ENCODE data around the gene SLC22A23.
"Not testable (repeated sequence)": the region's sequence is repeated elsewhere in the genome, so short reads cannot be mapped to it uniquely, and the experiment has no call there.

The SLC22A23 gene

DNA sequence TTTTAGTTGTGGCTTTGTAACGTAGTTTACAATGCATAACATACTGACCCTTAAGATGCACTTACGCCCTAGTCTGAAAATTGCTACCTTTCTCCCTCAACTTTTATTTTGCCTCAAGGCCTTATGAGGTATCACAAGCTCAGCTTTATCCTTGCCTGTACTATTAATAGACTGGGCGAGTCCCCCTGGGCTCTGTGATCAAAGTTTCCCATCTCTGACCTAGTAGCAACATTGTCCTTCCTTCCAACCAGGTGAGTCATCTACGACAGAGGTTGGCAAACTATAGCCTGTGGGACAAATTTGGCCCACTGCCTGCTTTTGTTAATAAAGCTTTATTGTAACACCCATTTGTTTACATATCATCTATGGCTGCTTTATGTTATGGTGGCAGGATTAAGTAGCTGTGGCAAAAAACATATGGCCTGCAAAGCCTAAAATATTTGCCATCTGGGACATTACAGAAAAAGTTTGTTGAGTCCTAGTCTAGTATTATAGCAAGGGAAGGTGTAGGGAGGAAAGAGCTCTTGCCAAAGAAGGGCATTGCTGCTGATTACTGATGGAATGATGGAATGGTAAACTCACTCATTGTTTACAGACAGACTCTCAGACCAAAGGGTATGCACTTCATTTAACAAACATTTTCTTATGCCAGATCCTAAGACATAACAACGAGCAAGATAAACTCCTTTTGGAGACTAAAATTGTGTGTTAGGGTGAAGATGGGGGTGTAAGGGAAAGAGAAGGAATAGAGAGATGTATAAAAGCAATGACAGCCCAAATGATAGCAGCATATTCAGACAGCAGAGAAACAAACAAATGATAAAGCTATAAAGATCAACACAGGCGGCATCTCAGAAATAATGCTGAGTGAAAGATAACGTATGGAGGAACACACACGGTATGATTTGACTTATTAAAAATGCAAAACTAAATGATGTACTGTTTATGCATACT lies 74.2 kb downstream of the SLC22A23 start:
- DNase-seq: no peak

DNA sequence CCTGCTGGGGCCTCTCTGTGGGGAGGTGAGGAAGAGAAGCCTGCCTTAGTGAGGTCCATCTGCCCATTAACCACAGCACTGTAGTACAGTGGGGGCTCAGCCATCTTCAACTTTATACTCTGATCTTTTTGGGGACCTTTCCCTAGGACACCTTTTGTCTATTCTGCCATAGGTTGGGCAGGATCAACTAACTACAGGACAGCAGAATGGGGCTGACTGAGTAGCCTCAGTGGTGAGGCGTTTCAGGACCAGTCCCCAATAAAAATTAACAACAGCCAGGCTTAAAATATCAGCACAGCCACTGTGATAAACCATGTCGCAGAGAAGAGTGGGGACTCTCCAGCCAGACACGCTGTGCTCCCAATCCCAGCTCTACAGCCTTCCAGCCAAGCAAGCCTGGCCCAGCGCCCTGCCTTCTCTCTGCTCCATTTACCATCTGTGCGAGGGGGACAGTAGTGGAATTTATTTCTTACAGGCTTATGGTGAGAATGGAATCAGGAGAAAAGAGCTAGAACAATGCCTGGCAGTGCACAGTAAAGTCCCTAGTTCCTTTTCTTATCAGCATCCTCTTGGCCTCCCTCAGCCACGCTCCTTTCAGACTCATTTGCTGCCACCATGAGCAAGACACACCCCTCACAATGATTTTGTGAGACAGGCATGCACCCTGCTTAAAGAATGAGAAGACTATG lies 75.5 kb downstream of the SLC22A23 start:
- no peak for DNase-seq

DNA sequence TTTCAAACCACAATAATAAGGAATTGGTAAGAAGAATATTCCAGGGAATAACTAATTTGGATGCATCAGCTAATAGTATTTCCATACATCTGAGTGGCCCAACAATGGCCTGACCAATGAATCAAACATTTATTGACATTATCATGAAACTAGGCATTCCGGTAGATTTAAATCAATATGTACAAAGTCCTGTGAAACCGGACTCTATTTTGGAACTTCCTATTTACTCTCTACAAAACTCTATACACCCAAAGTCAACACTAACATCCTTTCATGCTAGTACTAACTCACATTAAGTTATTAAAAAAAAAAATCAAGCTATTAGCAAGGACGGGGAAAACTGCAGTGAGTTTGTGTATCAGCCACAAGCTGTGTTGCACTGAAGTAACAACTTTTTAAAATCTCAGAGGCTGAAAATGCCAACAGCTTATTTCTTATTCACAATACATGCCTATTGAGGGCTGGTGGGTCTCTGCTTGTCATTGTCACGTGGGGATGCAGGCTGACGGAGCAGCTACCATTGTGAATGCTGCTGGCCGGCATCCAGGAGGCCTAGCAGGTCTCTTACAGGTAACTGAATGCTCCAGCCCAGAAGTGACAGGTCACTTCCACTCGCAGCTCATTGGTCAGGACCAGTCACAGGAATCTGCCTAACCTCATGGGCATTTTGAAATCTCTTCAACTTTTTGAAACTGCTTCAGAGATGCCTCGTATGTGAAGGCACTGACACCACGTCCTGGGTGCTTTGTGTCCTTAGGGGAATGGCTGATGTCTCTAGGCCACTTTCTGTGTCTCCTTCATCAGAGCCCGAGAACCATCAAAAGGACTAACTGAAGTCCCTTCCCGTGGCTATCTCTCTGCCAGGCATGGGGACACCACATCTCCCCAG lies 76.3 kb downstream of the SLC22A23 start:
- no peak for DNase-seq

DNA sequence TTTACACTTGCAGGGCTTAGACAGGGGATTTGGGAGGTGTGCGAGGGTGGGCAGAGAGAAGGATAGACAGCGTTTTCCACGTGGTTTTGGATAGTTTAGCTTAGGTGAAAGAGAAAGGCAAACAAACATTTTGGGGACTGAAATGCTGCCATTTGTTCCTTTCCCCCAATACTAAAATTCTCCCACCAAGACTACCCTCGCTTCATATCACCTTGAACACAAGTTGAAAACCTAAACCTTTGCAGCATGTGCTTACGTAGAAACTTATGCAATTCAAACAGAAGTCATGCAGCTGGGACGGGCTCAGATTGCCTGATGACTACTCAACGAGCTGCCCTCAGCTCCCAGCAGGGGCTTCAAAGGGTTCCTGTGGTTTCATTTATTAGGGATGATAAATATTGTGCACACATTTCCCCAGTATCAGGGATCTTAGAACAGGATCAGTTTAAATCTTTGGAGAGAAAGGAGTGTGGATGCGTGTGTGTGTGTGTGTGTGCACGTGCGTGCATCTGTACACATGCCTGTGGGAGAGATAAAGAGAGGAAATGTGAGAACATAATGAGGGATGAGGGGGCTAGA lies 77.3 kb downstream of the SLC22A23 start:
- no peak for DNase-seq

DNA sequence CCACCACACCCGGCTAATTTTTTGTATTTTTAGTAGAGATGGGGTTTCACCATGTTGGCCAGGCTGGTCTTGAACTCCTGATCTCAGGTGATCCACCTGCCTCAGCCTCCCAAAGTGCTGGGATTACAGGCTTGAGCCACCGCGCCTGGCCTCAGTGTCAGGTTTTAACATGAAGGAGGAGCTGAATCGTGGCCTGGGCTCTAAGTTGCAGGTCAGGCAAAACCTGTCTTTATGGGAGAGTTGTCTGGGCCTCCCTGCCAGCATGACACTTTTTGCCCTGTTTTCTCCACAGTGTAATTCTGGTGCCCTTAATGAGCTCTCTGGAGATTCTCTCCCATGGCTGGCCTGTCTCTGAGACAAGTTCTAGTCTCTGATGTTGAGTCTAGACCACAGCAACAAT lies 78.0 kb downstream of the SLC22A23 start:
- not testable (repeated sequence) for DNase-seq

DNA sequence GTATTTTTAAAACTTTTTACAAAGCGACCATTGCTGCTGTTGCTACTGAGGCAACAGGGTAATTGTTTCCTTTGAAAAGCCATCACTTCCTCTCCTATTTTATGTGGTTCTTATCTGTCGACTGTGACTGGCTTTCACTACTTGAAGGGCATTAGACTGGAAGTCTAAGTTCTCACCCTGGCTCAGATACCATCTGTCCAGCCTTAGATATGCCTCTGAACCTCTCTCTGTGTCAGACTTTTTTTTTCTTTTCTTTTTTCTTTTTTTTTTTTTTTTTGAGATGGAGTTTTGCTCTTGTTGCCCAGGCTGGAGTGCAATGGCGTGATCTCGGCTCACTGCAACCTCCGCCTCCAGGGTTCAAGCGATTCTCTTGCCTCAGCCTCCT lies 78.5 kb downstream of the SLC22A23 start:
- not testable (repeated sequence) for DNase-seq

DNA sequence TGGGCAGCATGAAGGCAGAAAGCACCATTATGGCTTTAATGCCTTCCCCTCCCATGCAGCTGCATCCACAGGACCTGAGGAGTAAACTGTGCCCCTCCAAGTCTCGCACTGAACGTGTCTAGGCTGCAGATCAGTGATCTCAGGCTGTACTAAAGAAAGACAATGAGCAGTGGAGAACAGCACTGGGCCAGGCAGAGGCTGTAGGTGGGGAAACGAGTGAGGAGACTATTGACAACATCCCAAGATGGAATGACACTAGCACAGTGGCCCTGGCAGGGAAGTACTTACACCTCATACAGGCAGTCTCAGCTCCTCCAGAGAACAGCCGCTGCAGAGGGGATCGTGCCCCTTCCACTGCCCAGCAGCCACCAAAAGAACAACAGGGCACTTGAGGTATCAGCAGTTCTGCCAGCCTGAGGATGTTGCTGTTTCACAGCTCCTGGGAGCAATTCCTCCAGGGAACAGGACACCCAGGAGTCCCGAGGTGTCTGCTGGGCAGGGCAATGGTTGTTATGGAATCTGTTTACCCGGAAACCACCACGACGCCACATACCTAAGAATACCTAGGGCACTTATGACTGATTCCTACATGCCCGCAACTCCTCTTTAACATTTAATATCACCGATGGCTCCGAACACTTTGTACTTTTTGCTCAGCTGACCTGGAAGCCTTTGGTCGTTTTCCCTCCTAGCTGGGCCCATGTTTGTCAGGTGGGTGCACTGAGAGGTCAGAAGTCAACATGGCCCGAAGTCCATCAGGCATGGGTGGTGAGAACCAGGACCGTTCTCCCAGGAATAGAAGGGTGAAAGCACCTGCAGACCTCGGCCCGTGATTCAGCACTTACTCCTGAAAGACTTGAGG lies 79.1 kb downstream of the SLC22A23 start:
- DNase-seq: no peak

DNA sequence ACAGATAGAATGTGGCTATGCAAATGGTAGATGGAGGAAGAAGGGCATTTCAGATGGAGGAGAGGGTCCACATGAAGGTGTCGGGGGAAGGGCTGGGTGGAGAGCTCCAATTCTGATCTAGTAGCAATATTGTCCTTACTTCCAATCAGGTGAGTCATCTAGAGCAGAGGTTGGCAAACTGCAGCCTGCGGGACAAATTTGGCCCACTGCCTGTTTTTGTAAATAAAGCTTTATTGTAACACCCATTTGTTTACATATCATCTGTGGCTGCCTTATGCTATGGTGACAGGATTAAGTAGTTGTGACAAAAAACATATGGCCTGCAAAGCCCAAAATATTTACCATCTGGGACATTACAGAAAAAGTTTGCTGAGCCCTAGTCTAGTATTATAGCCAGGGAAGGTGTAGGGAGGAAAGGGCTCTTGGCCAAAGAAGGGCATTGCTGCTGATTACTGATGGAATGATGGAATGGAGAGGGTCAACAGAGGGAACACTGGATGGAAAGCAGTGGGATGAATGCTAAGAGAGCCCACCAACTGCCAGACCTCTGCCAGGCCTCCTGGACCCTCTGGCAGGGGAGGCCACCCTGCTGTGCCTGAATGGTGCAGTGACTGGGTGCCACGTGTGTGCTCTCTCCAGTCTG lies 79.8 kb downstream of the SLC22A23 start:
- no peak for DNase-seq

DNA sequence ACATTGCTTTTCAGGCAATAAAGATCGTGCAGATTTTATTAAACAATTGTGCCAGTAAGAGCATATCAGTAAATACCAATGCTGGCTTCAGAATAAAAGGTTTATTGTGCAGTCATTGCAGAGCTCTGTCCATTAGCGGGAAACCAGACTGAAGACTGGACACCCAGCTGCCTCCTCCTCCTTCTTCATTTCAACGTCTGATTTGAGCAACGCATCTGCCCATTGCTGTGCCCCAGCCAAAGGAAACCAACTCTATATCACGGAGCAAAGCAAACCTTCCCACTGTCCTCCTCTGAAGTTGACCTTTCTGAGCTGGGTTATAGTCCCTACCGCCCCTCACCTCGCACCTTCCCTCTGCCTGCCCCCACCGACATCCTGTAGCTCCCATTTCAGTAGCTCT lies 80.8 kb downstream of the SLC22A23 start:
- no peak for DNase-seq

DNA sequence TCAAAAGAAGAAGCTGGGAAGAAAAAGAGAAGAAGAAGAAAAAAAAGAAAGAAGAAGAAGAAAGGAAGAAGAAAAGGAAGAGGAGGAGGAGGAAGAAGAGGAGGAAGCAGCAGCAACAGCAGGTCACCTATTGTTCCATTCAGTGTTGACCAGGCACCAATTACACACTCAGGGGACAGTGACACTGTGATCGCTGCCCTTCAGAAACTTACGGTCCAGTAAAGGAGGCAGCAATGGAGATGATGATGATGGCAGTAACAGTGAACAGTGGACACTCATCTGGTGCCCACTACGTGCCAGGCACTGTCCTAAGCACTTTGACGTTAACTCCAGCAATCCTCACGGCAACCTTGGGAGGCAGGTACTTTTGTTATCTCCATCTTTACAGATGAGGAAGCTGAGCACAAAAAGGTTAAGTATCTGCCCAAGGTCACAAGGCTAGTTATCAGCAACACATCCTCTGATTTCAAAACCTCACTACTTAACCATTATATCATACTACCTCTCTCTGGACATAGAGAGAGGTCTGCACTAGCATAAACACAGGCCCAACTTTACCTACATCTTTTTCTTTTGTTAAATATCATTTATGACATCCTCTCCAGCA lies 83.2 kb downstream of the SLC22A23 start:
- DNase-seq: no peak

DNA sequence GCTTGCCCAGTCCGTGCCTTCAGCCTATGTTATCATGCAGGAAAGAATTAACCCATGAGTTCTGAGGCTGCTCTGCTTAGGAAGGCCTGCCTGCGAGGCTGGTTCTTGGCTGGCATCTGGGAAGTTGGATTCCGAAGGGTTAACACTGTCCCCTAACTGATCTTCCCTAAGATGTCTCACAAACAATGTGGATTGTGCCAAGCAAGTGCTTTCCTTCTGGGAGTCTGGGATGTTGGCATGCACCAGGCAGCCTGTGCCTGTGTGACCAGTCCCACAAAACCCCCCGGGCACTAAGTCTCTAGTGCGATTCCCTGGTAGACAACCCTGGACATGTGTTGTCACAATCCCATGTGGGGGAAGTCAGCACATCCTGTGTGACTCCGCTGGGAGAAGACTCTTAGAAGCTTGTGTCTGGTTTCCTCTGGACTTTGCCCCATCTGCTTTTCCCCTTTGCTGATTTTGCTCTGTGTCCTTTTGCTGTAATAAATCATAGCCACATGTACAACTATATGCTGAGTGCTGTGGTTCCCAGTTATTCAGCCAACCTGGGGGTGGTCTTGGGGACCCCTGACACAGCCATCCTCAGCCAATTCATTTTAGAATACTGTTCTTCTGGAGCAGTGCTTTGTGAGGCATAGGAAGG lies 83.8 kb downstream of the SLC22A23 start:
- DNase-seq: no peak

DNA sequence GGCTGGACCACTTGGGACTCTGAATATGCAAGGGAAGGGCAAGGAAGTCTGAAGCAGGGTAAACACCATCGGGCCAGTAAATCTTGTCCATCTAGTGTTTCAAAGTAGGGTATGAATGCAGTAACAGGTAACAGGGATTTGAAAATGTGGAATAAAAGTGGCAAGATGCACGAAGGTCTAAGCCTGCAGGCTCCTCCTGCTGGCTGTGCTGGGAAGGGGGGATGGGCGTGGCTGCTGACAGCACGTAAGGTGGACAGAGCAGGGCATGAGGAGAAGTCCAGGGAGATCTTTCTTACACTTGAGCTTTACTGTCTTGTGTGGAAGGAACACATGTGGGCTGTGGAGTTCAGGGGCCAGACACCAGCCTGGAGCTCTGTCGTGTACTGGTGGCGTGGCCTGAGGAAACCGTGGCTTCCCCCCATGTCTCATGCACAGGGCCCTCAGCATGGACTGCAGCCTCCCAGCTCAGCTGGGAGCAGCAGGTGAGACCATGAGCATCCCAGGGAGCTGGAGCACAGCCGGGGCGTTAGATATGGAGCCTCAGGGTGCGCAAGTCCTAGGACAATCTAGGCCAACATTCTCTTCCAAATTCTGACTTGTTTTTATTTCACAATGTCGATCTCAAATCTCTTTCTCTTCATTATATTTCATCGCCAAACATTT lies 84.5 kb downstream of the SLC22A23 start:
- no peak for DNase-seq

DNA sequence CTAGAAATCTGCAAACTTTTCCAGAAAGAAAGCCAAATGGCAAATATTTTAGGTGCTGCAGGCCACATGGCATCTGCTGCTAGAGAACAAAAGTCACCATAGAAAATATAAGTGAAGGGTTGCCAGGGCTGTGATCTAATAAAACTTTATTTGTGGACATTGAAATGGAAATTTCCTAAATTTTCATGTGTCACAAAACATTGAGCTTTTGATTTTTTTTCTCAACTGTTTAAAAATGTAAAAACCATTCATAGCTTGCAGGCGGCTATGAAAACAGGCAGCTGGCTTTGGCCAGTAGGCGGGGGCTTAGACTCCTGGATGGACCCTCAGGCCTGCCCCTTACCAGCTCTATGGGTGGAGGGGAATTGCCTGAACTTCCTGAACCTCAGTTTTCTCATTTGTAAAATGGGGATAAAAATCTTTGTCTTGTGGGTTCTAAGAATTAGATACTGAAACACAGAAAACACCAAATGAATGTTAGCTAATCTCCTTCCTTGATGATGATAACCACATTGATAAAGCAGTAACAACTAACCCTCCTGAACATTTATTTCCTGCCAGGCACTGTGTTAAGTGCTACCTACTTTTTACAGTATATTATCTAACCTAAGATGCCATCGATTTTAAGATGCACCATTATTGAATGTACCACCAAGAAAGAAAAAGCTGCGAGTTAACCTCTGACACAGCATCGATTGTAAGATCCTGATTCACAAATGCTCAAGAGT lies 85.5 kb downstream of the SLC22A23 start:
- DNase-seq: no peak

DNA sequence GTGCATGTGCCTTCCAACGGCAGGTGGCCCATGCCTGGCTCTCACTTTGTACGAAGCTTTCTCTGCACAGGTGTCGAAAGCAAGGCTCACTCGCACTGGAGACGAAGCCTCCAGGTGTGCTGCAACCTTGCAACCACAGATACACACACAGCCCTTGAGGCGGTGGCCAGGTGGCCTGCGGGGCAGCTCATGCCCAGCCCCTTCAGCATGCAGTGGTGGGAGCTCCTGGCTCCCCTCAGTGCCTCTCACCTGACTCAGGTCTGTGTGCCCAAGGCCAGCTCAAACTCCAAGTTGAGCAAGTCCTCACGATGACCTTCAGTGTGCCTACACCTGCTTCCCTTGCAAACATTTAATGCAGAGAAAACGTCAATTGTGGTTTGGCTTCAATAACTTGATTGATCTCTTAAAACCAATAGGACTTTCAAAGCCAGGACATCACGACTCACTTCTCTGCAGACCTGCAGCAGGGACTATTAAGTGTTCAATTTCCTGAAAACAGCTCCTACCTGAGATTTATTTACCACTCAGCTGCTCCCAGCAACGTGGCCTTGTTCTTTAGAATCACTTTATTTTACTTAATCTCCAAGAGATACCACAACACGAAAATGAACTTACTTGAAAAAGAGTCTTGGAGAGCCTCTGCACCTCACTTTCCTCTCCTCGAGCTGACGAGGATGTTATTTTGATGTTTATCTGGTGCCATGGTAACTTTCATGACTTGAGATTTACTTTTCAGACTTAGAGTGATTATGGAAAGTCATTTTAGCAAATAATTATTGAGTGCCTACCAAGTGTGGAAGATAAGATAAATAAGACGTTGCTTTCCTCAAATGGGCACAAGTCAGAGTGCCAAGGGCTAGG lies 86.3 kb downstream of the SLC22A23 start:
- DNase-seq: no peak

DNA sequence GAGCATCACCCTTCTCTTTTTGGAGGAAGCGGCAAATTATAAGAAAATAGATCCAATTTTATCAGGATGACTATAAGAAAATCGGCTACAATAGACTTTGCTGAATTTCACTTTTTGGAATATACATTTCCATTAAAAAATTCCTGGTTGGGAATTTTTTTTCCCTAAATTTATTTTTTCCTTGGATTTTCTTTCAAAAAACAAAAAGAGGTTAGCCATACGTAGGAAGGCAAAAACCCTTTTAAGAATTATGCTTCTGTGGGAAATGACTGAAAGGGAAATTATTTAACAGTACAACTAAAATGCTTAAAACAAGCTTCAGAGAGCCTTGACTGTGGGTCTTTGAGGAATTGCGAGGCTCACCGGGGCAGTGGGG lies 86.9 kb downstream of the SLC22A23 start:
- DNase-seq: no peak

DNA sequence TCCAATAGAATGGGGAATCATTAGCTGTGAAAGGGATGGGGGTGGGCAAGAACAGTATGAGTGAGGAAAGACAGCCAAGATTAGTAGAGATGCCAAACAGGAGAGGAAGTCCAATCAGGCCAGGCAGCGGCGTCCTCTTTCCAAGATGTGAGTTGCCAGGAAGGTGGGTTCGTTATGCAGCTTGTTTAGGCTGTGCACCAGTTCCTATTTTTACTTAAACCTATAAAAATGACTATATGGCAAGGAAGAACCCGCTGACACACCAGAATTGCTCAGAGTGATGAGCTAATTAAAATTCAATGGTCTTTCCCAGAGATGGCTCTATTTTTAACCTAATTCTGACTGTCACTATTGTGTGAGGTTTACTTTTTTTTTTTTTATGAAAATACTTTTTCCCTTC lies 88.2 kb downstream of the SLC22A23 start:
- DNase-seq: no peak

DNA sequence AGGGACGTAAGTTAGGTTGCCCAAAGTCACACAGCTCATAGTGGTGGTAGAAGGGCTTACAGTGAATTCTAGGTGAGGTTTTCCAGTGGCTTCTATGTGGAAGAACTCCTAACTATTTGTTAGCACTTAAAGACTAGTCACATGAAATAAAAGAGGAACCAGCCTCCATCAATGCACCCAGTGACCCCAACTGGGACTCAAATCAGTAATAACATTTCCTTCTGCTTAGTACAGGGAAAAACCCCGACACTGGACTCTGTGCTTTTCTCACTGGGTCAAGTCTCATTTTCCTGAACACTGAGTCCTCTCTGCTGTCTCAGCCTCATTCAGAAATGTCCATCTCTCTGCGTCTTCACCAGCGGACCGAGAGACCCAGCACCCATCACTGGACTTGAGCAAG lies 89.2 kb downstream of the SLC22A23 start:
- DNase-seq: no peak

Data from NCI-H2227 treated with DMSO at 0.1 percent for 48 hours (cell line).